Endothelial cell (in vitro differentiated cells): ENCODE results near the gene OGFR. TPM values are rescaled to one million over a fixed set of nuclear protein-coding genes. Genes with fewer than 3 reads are reported as not detected.

ENCODE experiments used
- DNase-seq: peaks from one replicate; pipeline ENCODE4 v3.0.0; 2021; ENCODE audit warnings: low spot score
- H3K27ac Mint-ChIP-seq: one replicate; pipeline ENCODE4 v1.8.0; 2021; ENCODE audit warnings: mixed read lengths, inconsistent platforms; ENCODE audit not compliant: unreplicated experiment
- H3K27me3 Mint-ChIP-seq: one replicate; pipeline ENCODE4 v1.8.0; 2021; ENCODE audit warnings: mild to moderate bottlenecking, moderate library complexity, mixed read lengths, inconsistent platforms; ENCODE audit not compliant: unreplicated experiment
- H3K36me3 Mint-ChIP-seq: one replicate; pipeline ENCODE4 v1.8.0; 2021; ENCODE audit warnings: mild to moderate bottlenecking, low read depth, mixed read lengths, inconsistent platforms; ENCODE audit not compliant: unreplicated experiment
- H3K4me1 Mint-ChIP-seq: one replicate; pipeline ENCODE4 v1.8.0; 2021; ENCODE audit warnings: mild to moderate bottlenecking, mixed read lengths, inconsistent platforms; ENCODE audit not compliant: unreplicated experiment
- H3K4me3 Mint-ChIP-seq: one replicate; pipeline ENCODE4 v1.8.0; 2021; ENCODE audit warnings: mild to moderate bottlenecking, mixed read lengths, inconsistent platforms; ENCODE audit not compliant: unreplicated experiment
- H3K9me3 Mint-ChIP-seq: one replicate; pipeline ENCODE4 v1.8.0; 2021; ENCODE audit warnings: mixed read lengths, inconsistent platforms; ENCODE audit not compliant: unreplicated experiment
- total RNA-seq: library from RNA; stranded (reverse); fragmentation: NEBNext Ultra II Directional; extraction: Animal tissue kit (Norgen Biotek cat#: 25700); gene quantifications from one replicate; pipeline ENCODE4 v1.2.1, GENCODE V29; 2021; ENCODE audit not compliant: unreplicated experiment
- TF ChIP-seq, protein P1 (sequence below): fragments of 200-600 bp; sonication (generic); IDR thresholded peaks from one replicate; pipeline ENCODE4 v1.5.0; 2021; ENCODE audit warnings: antibody characterized with exemption; ENCODE audit not compliant: unreplicated experiment

The OGFR gene
- total RNA-seq, 1 donor from 2014 or later = 27.6 TPM

DNA sequence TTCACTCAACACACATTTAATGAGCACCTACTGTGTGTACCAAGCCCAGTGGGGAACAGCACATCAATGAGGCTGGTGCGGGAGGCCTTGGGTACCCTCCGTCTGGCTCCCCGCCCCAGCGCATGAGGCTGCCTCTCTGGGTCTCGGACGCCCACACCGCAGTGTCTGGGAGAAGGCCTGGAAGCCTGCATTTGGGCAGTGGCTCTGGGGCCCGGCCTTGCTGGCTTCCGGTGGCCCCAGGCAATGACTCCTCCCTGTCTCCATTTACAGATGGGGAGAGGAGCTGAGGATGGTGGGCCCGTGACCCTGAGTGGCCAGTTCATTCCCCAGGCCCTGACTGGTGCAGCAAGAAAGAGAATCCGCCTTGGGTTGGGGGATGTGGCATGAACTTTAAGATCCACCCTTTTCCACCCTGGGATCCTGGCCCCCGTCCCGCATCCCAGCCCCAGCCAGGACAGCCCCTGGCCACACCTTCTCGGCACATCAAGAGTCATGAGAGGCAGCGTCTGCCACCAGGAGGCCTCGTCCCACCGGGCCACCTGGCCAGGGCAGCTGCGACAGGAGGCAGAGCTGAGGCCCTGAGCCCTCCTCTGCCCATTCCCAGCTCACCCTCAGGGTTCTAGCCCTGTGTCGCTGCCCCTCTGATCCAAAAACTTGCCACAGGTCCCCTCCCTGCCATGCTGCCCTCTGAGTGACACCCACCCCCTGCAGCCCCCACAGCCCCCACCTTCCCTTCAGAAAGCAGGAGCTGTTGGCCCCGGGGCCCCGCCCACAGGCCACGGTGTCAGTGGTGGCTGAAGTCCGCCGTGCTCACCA is 25.8 kb upstream of the OGFR start:
- DNase-seq = no peak
- H3K4me3 Mint-ChIP-seq = no peak overlapping the region
- H3K4me1 Mint-ChIP-seq = peaks cover 10% of the 10 kb centered on the region

DNA sequence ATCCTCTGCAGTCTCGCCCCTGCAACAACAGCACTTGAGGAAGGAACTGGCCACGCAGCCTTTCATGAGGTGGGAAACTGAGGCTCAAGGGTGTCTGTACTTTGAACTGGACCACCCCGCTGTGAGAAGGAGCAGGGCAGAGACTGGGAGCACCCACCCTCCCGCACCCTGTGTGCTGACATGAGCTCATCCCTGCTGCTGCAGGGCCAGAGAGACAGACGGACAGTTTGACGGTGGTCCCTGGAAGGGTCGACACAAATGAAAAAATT is 25.3 kb upstream of the OGFR start:
- TF ChIP-seq, protein P1, sequence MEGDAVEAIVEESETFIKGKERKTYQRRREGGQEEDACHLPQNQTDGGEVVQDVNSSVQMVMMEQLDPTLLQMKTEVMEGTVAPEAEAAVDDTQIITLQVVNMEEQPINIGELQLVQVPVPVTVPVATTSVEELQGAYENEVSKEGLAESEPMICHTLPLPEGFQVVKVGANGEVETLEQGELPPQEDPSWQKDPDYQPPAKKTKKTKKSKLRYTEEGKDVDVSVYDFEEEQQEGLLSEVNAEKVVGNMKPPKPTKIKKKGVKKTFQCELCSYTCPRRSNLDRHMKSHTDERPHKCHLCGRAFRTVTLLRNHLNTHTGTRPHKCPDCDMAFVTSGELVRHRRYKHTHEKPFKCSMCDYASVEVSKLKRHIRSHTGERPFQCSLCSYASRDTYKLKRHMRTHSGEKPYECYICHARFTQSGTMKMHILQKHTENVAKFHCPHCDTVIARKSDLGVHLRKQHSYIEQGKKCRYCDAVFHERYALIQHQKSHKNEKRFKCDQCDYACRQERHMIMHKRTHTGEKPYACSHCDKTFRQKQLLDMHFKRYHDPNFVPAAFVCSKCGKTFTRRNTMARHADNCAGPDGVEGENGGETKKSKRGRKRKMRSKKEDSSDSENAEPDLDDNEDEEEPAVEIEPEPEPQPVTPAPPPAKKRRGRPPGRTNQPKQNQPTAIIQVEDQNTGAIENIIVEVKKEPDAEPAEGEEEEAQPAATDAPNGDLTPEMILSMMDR = no peak
- peaks cover 10% of the 10 kb centered on the region for H3K4me1 Mint-ChIP-seq
- H3K36me3 Mint-ChIP-seq = peaks cover 3% of the 10 kb centered on the region
- no peak overlapping the region for H3K4me3 Mint-ChIP-seq
- no peak overlapping the region for H3K27ac Mint-ChIP-seq
- DNase-seq = no peak
- peaks cover 5% of the 10 kb centered on the region for H3K27me3 Mint-ChIP-seq
- no peaks in the 10 kb centered on the region for H3K9me3 Mint-ChIP-seq

More for the DNA sequence above, 25.8 kb upstream of the OGFR start:
- H3K9me3 Mint-ChIP-seq = no peaks in the 10 kb centered on the region
- peaks cover 5% of the 10 kb centered on the region for H3K27me3 Mint-ChIP-seq
- H3K27ac Mint-ChIP-seq = no peak overlapping the region
- H3K36me3 Mint-ChIP-seq = peaks cover 3% of the 10 kb centered on the region
- TF ChIP-seq, protein P1 = no peak

DNA sequence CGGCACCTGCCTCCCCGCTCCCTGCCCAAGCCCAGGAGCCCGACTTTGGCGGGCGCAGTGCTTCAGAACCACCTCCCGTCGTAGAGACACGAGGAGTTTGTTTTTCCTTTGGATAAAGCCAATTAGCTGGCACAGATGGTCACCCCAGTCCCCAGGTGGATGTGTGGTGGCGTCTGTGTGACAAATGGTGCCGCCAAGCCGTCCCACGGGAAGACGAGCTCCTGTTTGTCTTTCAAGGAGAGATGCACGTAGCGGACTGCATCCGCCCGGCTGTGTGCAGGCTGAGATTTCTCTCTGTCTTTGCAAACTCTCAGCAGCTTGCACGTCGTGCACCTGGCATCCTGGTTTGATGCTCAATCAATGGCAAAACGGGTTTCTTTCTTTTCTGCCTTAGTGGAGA is 24.4 kb upstream of the OGFR start:
- peaks cover 5% of the 10 kb centered on the region for H3K27me3 Mint-ChIP-seq

DNA sequence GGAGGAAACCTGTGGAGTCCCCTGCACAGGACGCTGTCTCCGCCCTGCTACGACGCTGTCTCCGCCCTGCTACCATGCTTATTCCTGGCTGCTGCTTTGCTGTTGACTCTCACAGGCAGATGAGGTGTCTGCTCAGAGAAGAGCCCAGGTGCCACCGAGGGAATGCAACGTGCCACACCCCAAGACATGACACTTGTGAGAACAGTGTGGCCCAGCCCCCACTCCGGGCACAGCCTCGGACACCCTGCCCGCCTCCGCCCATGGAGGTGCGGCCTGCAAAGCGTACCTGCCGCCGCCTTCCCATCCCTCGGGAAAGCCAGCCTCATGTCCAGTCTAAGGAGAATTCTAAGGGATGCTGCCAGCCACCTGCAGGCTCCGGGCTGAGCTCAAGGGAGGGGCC is 23.9 kb upstream of the OGFR start:
- no peak for DNase-seq
- TF ChIP-seq, protein P1 = no peak
- H3K9me3 Mint-ChIP-seq = no peaks in the 10 kb centered on the region
- no peak overlapping the region for H3K27ac Mint-ChIP-seq
- H3K4me3 Mint-ChIP-seq = no peak overlapping the region
- H3K27me3 Mint-ChIP-seq = peaks cover 4% of the 10 kb centered on the region
- peaks cover 10% of the 10 kb centered on the region for H3K4me1 Mint-ChIP-seq
- peaks cover 3% of the 10 kb centered on the region for H3K36me3 Mint-ChIP-seq

More for the DNA sequence above, 24.4 kb upstream of the OGFR start:
- TF ChIP-seq, protein P1 = no peak
- no peak for DNase-seq
- Mint-ChIP-seq H3K9me3 (no peaks in the 10 kb centered on the region), H3K4me3 (no peak overlapping the region), H3K27ac (no peak overlapping the region), H3K4me1 (peaks cover 10% of the 10 kb centered on the region), H3K36me3 (peaks cover 3% of the 10 kb centered on the region)

DNA sequence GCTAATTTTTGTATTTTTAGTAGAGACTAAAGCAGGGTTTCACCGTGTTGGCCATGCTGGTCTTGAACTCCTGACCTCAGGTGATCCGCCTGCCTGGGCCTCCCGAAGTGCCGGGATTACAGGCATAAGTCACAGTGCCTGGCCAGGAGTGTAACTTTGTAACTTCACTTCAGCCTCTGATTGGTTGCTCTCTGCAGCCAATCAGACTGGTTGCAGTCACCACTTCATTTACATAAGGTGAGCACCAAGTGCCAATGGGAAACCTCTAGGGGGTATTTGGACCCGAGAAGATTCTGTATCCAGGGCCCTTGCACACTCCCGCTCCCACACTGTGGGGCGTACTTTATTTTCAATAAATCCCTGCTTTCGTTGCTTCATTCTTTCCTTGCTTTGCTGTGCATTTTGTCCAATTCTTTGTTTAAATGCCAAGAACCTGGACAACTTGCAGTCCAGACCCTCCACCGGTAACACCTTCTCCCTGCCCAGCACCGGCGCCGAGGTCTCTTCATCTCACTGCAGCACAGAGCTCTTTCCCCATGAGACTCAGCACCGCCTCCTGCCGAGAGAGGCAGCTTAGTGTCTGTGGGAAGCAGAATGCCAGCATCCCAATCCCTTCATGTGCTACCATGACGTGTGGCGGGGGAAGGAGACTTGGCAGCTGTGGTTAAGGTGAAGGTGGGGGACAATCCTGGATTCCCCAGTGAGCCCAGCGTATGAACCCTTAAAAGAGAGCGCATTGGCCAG is 22.3 kb upstream of the OGFR start:
- DNase-seq = no peak
- no peaks in the 10 kb centered on the region for H3K36me3 Mint-ChIP-seq
- peaks cover 16% of the 10 kb centered on the region for H3K4me1 Mint-ChIP-seq
- no peaks in the 10 kb centered on the region for H3K9me3 Mint-ChIP-seq
- peaks cover 2% of the 10 kb centered on the region for H3K27me3 Mint-ChIP-seq
- TF ChIP-seq, protein P1 = no peak
- no peak overlapping the region for H3K4me3 Mint-ChIP-seq
- no peak overlapping the region for H3K27ac Mint-ChIP-seq
